ENCODE results near the gene SIPA1.

- no peak for TF ChIP-seq JUN (CRISPR knock-in tag; IDR thresholded peaks at IDR 0.05)
- no peak for TF ChIP-seq USF1 (CRISPR knock-in tag; IDR thresholded peaks at IDR 0.05)
Measured at GRCh38 chr11:65621460-65621859, 16.4 kb upstream of the SIPA1 start.

Measured in WTC11 (cell line).